Esophagus muscularis mucosa (tissue), 4 donors: ENCODE data around the gene HHATL. TPM values are rescaled to one million over a fixed set of nuclear protein-coding genes. Genes with fewer than 3 reads are reported as not detected.

ENCODE experiments used
- DNase-seq: peaks from one replicate; pipeline ENCODE4 v3.0.0-alpha.2; 2017; ENCODE audit errors: extremely low spot score
- H3K27ac ChIP-seq, 4 donors: fragments of 200-600 bp; sonication (generic); replicated peaks in 1 of 4; 1 replicate in 3 of 4; 2 replicates in 1 of 4; pipeline ENCODE4 v1.5.1; 2016 to 2019; ENCODE audit warnings: mild to moderate bottlenecking in 1 of 4
- H3K27me3 ChIP-seq, 4 donors: fragments of 200-600 bp; sonication (generic); one replicate each; pipeline versions ENCODE4 v1.5.1 to v1.6.0; 2016 to 2019
- H3K36me3 ChIP-seq, 4 donors: fragments of 200-600 bp; sonication (generic); one replicate each; pipeline ENCODE4 v1.5.1; 2016 to 2019
- H3K4me1 ChIP-seq, 4 donors: fragments of 200-600 bp; sonication (generic); one replicate each; pipeline ENCODE4 v1.5.1; 2016 to 2019
- H3K4me3 ChIP-seq, 4 donors: fragments of 200-600 bp; sonication (generic); 1 replicate in 2 of 4; 2 replicates in 2 of 4; pipeline ENCODE4 v1.5.1; 2016 to 2019; ENCODE audit warnings: mild to moderate bottlenecking in 4 of 4, moderate library complexity in 1 of 4
- H3K9me3 ChIP-seq, 4 donors: fragments of 200-600 bp; sonication (generic); 1 replicate in 3 of 4; 2 replicates in 1 of 4; pipeline ENCODE4 v1.5.1; 2016 to 2019
- EP300 ChIP-seq: sonication (generic); formaldehyde crosslinking; IDR thresholded peaks from one replicate; pipeline ENCODE4 v1.6.1; 2017; ENCODE audit warnings: antibody characterized with exemption
- POLR2A ChIP-seq: fragments of 450-650 bp; IDR thresholded peaks from one replicate; pipeline ENCODE4 v1.6.1; 2017; ENCODE audit warnings: antibody characterized with exemption, moderate library complexity, mild to moderate bottlenecking, low read depth
- POLR2AphosphoS5 ChIP-seq, 2 donors: sonication (generic); formaldehyde crosslinking; IDR thresholded peaks; one replicate each; pipeline ENCODE4 v1.6.1; 2017; ENCODE audit warnings: antibody characterized with exemption in 2 of 2
- WGBS: methylation state at CpG from one replicate; pipeline ENCODE4 v1.1.5; 2018; 5-methylcytosine and 5-hydroxymethylcytosine counted together
- intact Hi-C: fragments of 100-400 bp; cut with DNase I; formaldehyde crosslinking; loops from one replicate; pipeline ENCODE4 v1.15.1; 2023
- total RNA-seq, 4 donors: library from RNA; depleted of rRNA; stranded (reverse); fragments of >200 nt; gene quantifications; one replicate each; pipeline versions ENCODE4 v1.1.0 to v1.2.1, GENCODE V29; 2016
- TF ChIP-seq, protein P1 (sequence below), 3 experiments: fragments of 200-600 bp in 2 of 3; fragments of 450-650 bp in 1 of 3; sonication (generic) in 2 of 3; IDR thresholded peaks; one replicate each; pipeline ENCODE4 v1.5.1; 2017 to 2019; ENCODE audit warnings: antibody characterized with exemption in 3 of 3, mild to moderate bottlenecking in 2 of 3, moderate library complexity in 1 of 3

HHATL gene
- total RNA-seq, 4 donors from 2014 or later, result 1.5 TPM; not detected in 3

DNA sequence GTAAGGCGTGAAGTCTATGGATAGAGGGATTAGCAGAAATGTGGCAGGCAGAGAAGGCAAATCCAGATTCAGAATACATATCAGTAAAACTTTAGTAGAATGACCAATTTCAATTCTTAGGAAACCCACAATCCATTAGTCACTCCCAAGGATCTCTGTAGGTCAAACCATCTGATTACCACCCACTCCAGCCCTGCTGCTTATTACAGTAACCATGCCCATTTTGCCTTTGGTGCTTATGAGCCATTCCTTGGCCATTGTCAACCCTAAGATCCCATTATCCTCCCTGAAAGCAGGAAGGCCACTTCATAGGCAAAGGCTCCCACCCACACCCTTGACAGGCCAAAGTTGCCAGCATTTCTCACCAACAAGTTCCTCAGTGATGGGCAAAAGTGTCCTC, 22.3 kb downstream of the HHATL start:
- TF ChIP-seq POLR2A (no peak), EP300 (no peak), POLR2AphosphoS5 (IDR thresholded peaks at IDR 0.05) (no peak)
- TF ChIP-seq, protein P1, sequence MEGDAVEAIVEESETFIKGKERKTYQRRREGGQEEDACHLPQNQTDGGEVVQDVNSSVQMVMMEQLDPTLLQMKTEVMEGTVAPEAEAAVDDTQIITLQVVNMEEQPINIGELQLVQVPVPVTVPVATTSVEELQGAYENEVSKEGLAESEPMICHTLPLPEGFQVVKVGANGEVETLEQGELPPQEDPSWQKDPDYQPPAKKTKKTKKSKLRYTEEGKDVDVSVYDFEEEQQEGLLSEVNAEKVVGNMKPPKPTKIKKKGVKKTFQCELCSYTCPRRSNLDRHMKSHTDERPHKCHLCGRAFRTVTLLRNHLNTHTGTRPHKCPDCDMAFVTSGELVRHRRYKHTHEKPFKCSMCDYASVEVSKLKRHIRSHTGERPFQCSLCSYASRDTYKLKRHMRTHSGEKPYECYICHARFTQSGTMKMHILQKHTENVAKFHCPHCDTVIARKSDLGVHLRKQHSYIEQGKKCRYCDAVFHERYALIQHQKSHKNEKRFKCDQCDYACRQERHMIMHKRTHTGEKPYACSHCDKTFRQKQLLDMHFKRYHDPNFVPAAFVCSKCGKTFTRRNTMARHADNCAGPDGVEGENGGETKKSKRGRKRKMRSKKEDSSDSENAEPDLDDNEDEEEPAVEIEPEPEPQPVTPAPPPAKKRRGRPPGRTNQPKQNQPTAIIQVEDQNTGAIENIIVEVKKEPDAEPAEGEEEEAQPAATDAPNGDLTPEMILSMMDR (IDR thresholded peaks at IDR 0.05), result no peak
- Histone ChIP-seq H3K27me3 (peaks cover 0 to 4% (median 0%) of the 10 kb centered on the region in 4 donors), H3K4me3 (no peak overlapping the region), H3K36me3 (no peaks in the 10 kb centered on the region), H3K4me1 (peaks cover 11 to 22% (median 21%) of the 10 kb centered on the region in 4 donors), H3K27ac (no peak overlapping the region), H3K9me3 (no peaks in the 10 kb centered on the region)
- no peak for DNase-seq
- WGBS, result 93% methylated on average over 1 of the region's 1 CpG
- intact Hi-C loops, result no loop called here

DNA sequence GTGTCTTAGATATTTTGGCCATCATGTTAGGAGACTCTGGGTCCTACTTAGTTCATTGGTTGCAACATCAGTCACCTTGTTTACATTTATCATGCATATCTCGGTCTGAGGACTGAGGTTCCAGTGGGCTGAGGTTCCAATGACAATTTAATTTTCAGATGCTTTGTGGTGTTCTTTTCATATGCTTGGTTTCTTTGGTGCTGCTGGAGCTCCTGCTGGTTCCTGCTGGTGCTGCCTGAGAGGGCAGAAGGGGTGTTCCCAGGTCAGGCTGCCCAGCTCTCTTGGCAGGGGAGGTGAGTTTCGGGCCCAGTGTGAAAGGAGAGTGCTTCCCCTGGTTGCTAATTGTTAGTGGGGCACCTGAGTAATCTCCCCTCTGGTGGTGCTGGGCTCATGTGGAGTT, 24.2 kb downstream of the HHATL start:
- peaks cover 0 to 2% (median 0%) of the 10 kb centered on the region in 4 donors for H3K27me3 ChIP-seq
- H3K9me3 ChIP-seq, result no peaks in the 10 kb centered on the region
- 77% methylated on average over 2 of the region's 2 CpGs for WGBS
- H3K4me3 ChIP-seq, result no peak overlapping the region
- no peak for TF ChIP-seq POLR2A
- TF ChIP-seq, protein P1 (IDR thresholded peaks at IDR 0.05), result no peak
- TF ChIP-seq POLR2AphosphoS5 (IDR thresholded peaks at IDR 0.05), result no peak
- TF ChIP-seq EP300, result no peak
- no peak overlapping the region for H3K27ac ChIP-seq
- intact Hi-C loops, result no loop called here
- no peaks in the 10 kb centered on the region for H3K36me3 ChIP-seq
- peaks cover 0 to 4% (median 3%) of the 10 kb centered on the region in 4 donors for H3K4me1 ChIP-seq
- no peak for DNase-seq

DNA sequence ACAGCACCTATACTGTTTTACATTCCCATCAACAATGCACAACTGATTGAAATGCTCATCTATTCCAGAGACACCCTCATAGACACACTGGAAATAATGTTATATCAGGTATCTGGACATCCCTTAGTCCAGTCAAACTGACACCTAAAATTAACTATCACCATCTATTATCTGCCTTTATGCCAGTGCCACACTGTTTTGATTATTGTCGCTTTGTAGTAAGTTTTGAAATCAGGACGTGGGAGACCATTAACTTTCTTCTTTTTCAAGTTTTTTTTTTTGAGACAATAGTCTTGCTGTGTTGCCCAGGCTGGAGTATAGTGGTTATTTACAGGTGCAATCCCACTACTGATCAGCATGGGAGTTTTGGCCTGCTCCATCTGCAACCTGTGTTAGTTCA, 26.7 kb downstream of the HHATL start:
- Histone ChIP-seq H3K4me3 (no peak overlapping the region), H3K9me3 (no peaks in the 10 kb centered on the region), H3K27me3 (peaks cover 0 to 8% (median 0%) of the 10 kb centered on the region in 4 donors), H3K27ac (no peak overlapping the region), H3K4me1 (no peaks in the 10 kb centered on the region), H3K36me3 (no peaks in the 10 kb centered on the region)
- intact Hi-C loops, result no loop called here
- TF ChIP-seq POLR2AphosphoS5 (IDR thresholded peaks at IDR 0.05), result no peak
- WGBS, result 85% methylated on average over 2 of the region's 2 CpGs
- no peak for DNase-seq

DNA sequence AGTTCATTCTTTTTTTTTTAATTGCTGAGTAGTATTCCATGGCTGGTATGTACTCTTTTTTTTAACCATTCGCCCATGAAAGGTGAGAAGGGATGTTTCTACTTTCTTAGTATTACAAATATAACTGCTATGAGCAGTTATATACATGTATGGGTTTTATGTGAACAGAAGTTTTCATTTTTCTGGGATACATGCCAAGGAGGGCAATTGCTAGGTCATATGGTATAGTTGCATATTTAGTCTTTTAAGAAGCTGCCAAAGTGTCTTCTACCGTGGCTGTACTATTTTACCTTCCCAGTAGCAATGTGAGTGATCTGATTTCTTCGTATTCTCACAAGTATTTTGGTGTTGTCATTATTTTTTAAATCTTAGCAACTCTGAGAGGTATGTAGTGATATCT, 28.5 kb downstream of the HHATL start:
- no peaks in the 10 kb centered on the region for H3K36me3 ChIP-seq
- no peaks in the 10 kb centered on the region for H3K9me3 ChIP-seq
- intact Hi-C loops, result no loop called here
- H3K4me3 ChIP-seq, result no peak overlapping the region
- TF ChIP-seq POLR2AphosphoS5 (IDR thresholded peaks at IDR 0.05) (no peak), EP300 (no peak), POLR2A (no peak)
- TF ChIP-seq, protein P1 (IDR thresholded peaks at IDR 0.05), result no peak
- H3K27ac ChIP-seq, result no peak overlapping the region
- H3K4me1 ChIP-seq, result no peaks in the 10 kb centered on the region
- no peak for DNase-seq
- WGBS, result 71% methylated on average over 3 of the region's 3 CpGs
- peaks cover 0 to 8% (median 0%) of the 10 kb centered on the region in 4 donors for H3K27me3 ChIP-seq

DNA sequence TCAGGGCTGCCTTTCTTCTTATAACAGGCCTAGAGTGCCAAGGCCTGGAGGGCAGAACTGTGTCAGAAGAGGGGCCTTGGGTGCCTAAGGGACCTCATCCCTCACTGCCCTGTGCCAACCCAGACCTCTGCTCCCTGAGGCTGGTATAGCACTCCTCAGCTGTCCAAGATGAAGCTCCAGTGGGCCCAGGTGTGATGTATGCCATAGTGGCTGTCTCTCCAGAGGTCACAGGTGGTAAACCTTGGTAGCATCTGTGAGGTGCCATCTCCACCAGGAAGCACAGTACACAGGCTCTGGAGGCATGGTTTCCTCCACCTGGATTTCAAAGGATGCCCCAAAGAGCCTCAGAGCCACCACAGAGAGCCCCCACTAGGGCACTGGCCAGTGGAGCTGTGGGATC, 29.5 kb downstream of the HHATL start:
- TF ChIP-seq, protein P1 (IDR thresholded peaks at IDR 0.05), result no peak
- TF ChIP-seq POLR2AphosphoS5 (IDR thresholded peaks at IDR 0.05), result no peak
- no peak for TF ChIP-seq EP300
- no peak for TF ChIP-seq POLR2A
- intact Hi-C loops, result no loop called here
- Histone ChIP-seq H3K9me3 (no peaks in the 10 kb centered on the region), H3K27ac (no peak overlapping the region), H3K4me1 (peaks cover 0 to 10% (median 4%) of the 10 kb centered on the region in 4 donors), H3K36me3 (no peaks in the 10 kb centered on the region), H3K4me3 (no peak overlapping the region), H3K27me3 (peaks cover 0 to 8% (median 0%) of the 10 kb centered on the region in 4 donors)
- no peak for DNase-seq
